Panc1 (cell line): ENCODE measurements around the gene TMPRSS3. TPM values are rescaled to one million over a fixed set of nuclear protein-coding genes. Genes with fewer than 3 reads are reported as not detected.

ENCODE experiments used
- ATAC-seq: fragments of 200-7000 bp; cut with Tn5 transposase; 2 replicates; pipeline ENCODE4 v1.9.1; 2020; ENCODE audit warnings: mild to moderate bottlenecking, moderate library complexity
- BruUV-seq: library from RNA; stranded (reverse); fragments of 400-500 nt; replicated peaks from 2 replicates; lab custom pipeline; 2021; lab: Mats Ljungman, UMichigan
- CTCF ChIA-PET: fragments of 300-600 bp; sonication (Branson Sonifier 250); formaldehyde crosslinking; loops from one replicate; lab custom pipeline; 2022; ENCODE audit warnings: antibody characterized with exemption; lab: Charles Lee
- POLR2A ChIA-PET: fragments of 300-600 bp; sonication (Branson Sonifier 250); formaldehyde crosslinking; loops from one replicate; lab custom pipeline; 2022; ENCODE audit warnings: antibody characterized with exemption; lab: Charles Lee
- DNase-seq: peaks from one replicate; pipeline ENCODE4 v3.0.0-alpha.2; 2010; ENCODE audit warnings: low read depth, low spot score
- H3K27ac ChIP-seq: 2 replicates; pipeline ENCODE4 v1.5.1; 2011; ENCODE audit warnings: mild to moderate bottlenecking, low read length, inconsistent platforms
- H3K27me3 ChIP-seq: fragments of 200-500 bp; sonication (Bioruptor generic); 2 replicates; pipeline ENCODE4 v1.6.0; 2014; ENCODE audit warnings: low read length, inconsistent platforms; ENCODE audit not compliant: control insufficient read depth, insufficient read depth
- H3K36me3 ChIP-seq: fragments of 200-500 bp; sonication (Bioruptor generic); 2 replicates; pipeline ENCODE4 v1.5.1; 2014; ENCODE audit warnings: inconsistent platforms, mild to moderate bottlenecking, low read length, moderate library complexity; ENCODE audit not compliant: control insufficient read depth, insufficient read depth
- H3K4me1 ChIP-seq: 2 replicates; pipeline ENCODE4 v1.5.1; 2011; ENCODE audit warnings: inconsistent platforms, mild to moderate bottlenecking, low read length, moderate library complexity; ENCODE audit not compliant: control insufficient read depth, insufficient read depth
- H3K4me3 ChIP-seq, 2 experiments: 2 replicates each; pipeline ENCODE4 v1.5.1; 2011 to 2012; ENCODE audit warnings: low read depth in 2 of 2, low read length in 2 of 2, mild to moderate bottlenecking in 2 of 2, inconsistent platforms in 1 of 2, moderate library complexity in 1 of 2
- H3K9me3 ChIP-seq: fragments of 200-500 bp; sonication (Bioruptor generic); 2 replicates; pipeline ENCODE4 v1.5.1; 2014; ENCODE audit warnings: low read depth, mild to moderate bottlenecking, inconsistent platforms, low read length, moderate library complexity; ENCODE audit not compliant: control insufficient read depth, insufficient read depth
- CTCF ChIP-seq: fragments of 450-650 bp; IDR thresholded peaks from 2 replicates; pipeline ENCODE4 v1.5.1; 2017; ENCODE audit warnings: mild to moderate bottlenecking
- POLR2AphosphoS5 ChIP-seq: IDR thresholded peaks from 2 replicates; pipeline ENCODE4 v1.6.1; 2012; ENCODE audit warnings: mild to moderate bottlenecking, low read depth, low read length, moderate library complexity
- REST ChIP-seq, 2 experiments: IDR thresholded peaks; 2 replicates each; pipeline ENCODE4 v1.6.1; 2011 to 2012; ENCODE audit warnings: low read depth in 2 of 2, control low read depth in 1 of 2, low read length in 1 of 2, mild to moderate bottlenecking in 1 of 2, moderate library complexity in 1 of 2; ENCODE audit not compliant: insufficient read depth in 1 of 2
- SIN3A ChIP-seq: IDR thresholded peaks from 2 replicates; pipeline ENCODE4 v1.6.1; 2012; ENCODE audit warnings: low read depth, mild to moderate bottlenecking, low read length, moderate library complexity, borderline replicate concordance; ENCODE audit not compliant: insufficient read depth
- TCF7L2 ChIP-seq: IDR thresholded peaks from 2 replicates; pipeline ENCODE4 v1.6.1; 2011; ENCODE audit warnings: mild to moderate bottlenecking, low read depth, low read length, inconsistent platforms
- in situ Hi-C: cut with HindIII; loops from 2 replicates; pipeline ENCODE4 v1.10.0; 2016; ENCODE audit warnings: low sequenced_read_pairs, low pct_unique_long_range_greater_than_20kb
- intact Hi-C: fragments of 100-400 bp; cut with micrococcal nuclease; formaldehyde crosslinking; loops from one replicate; pipeline ENCODE4 v1.10.0; 2022; ENCODE audit not compliant: unreplicated experiment
- total RNA-seq: library from RNA; stranded (reverse); gene quantifications from one replicate; pipeline ENCODE4 v1.2.1, GENCODE V29; 2021; ENCODE audit not compliant: unreplicated experiment

TMPRSS3 gene
- total RNA-seq, 1 experiment from 2014 or later: not detected

GRCh38 chr21:42436914-42437313, 41.1 kb upstream of the TMPRSS3 start:
- intact Hi-C loops (no loop called here), in situ Hi-C loops (no loop called here)
- H3K9me3 ChIP-seq: peaks cover 5% of the 10 kb centered on the region; the same call in 1 of the 2 replicates
- H3K4me3 ChIP-seq: no peak overlapping the region
- ChIA-PET CTCF (no interaction called here), POLR2A (no interaction called here)
- BruUV-seq: no TSS peak
- DNase-seq (no peak), ATAC-seq (no peak)
- no peak overlapping the region for H3K27ac ChIP-seq
- H3K4me1 ChIP-seq: no peaks in the 10 kb centered on the region
- peaks cover 3% of the 10 kb centered on the region; the same call in 1 of the 2 replicates for H3K27me3 ChIP-seq
- no peak for TF ChIP-seq SIN3A
- no peak for TF ChIP-seq POLR2AphosphoS5
- no peak for TF ChIP-seq TCF7L2
- no peak for TF ChIP-seq CTCF
- TF ChIP-seq REST (IDR thresholded peaks at IDR 0.05; ENCODE audit: insufficient read depth in 1 of 2, low read depth in 2 of 2, low read length in 1 of 2): no peak
- H3K36me3 ChIP-seq: no peaks in the 10 kb centered on the region

GRCh38 chr21:42435833-42436232, 40.0 kb upstream of the TMPRSS3 start:
- H3K9me3 ChIP-seq: peaks cover 5% of the 10 kb centered on the region; the same call in 1 of the 2 replicates
- POLR2A ChIA-PET: no interaction called here
- no peaks in the 10 kb centered on the region for H3K36me3 ChIP-seq
- H3K4me1 ChIP-seq: no peaks in the 10 kb centered on the region
- intact Hi-C loops (no loop called here), in situ Hi-C loops (no loop called here)
- ATAC-seq: no peak
- CTCF ChIA-PET: no interaction called here
- DNase-seq: no peak
- H3K27ac ChIP-seq: no peak overlapping the region
- no TSS peak for BruUV-seq
- H3K27me3 ChIP-seq: peaks cover 3% of the 10 kb centered on the region; the same call in 1 of the 2 replicates
- H3K4me3 ChIP-seq: no peak overlapping the region
- no peak for TF ChIP-seq REST (IDR thresholded peaks at IDR 0.05; ENCODE audit: insufficient read depth in 1 of 2, low read depth in 2 of 2, low read length in 1 of 2)
- TF ChIP-seq POLR2AphosphoS5: no peak
- no peak for TF ChIP-seq CTCF
